ENCODE results near the gene DEF6. TPM values are rescaled to one million over a fixed set of nuclear protein-coding genes. Genes with fewer than 3 reads are reported as not detected.
A peak's percentile ranks its signal among the peaks of the same experiment; 100 is the strongest.

Gene DEF6
- total RNA-seq, 1 donor from 2014 or later, result 5.9 TPM

DNA sequence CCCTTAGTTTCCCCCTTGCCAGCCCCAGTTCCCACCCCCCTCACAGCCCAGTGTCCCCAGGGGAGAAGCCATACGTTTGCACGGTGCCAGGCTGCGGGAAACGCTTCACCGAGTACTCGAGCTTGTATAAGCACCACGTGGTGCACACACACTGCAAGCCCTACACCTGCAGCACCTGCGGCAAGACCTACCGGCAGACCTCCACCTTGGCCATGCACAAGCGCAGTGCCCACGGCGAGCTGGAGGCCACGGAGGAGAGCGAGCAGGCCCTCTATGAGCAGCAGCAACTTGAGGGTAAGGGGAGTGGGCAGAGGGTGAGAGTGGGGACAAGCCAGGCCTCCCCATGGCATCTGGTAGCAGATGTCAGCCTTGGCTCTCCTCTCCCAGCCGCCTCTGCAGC lies 5.1 kb upstream of the DEF6 start:
- TF ChIP-seq, protein P1, sequence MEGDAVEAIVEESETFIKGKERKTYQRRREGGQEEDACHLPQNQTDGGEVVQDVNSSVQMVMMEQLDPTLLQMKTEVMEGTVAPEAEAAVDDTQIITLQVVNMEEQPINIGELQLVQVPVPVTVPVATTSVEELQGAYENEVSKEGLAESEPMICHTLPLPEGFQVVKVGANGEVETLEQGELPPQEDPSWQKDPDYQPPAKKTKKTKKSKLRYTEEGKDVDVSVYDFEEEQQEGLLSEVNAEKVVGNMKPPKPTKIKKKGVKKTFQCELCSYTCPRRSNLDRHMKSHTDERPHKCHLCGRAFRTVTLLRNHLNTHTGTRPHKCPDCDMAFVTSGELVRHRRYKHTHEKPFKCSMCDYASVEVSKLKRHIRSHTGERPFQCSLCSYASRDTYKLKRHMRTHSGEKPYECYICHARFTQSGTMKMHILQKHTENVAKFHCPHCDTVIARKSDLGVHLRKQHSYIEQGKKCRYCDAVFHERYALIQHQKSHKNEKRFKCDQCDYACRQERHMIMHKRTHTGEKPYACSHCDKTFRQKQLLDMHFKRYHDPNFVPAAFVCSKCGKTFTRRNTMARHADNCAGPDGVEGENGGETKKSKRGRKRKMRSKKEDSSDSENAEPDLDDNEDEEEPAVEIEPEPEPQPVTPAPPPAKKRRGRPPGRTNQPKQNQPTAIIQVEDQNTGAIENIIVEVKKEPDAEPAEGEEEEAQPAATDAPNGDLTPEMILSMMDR (IDR thresholded peaks at IDR 0.05; ENCODE audit: unreplicated experiment), result no peak
- Mint-ChIP-seq H3K4me1 (ENCODE audit: low read depth) (peaks cover 2% of the 10 kb centered on the region), H3K9me3 (ENCODE audit: low read depth) (no peaks in the 10 kb centered on the region), H3K36me3 (ENCODE audit: insufficient read depth) (peaks cover 11% of the 10 kb centered on the region), H3K27me3 (no peaks in the 10 kb centered on the region), H3K4me3 (ENCODE audit: low read depth) (no peak overlapping the region), H3K27ac (no peak overlapping the region)
- no peak for DNase-seq (ENCODE audit: low spot score, unreplicated experiment)

DNA sequence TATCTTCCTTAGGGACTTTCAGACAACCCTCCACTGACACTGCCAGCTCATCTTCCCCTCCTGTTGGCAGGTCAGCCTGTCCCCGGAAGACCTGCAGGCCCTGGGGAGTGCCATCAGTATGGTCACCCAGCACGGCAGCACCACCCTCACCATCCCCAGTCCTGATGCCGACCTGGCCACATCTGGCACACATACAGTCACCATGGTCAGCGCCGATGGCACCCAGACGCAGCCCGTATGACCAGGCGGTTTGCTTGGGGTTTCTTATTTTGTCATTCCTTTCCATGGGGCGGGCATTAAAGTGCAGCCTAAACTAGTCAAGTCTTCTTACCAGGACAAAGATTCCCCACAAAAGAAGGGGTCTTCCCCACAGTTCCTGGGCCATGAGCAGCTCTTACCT lies 3.9 kb upstream of the DEF6 start:
- DNase-seq (ENCODE audit: low spot score, unreplicated experiment), result no peak
- Mint-ChIP-seq H3K27ac (peak overlapping the region; percentile 15), H3K4me1 (ENCODE audit: low read depth) (peaks cover 2% of the 10 kb centered on the region), H3K27me3 (no peaks in the 10 kb centered on the region), H3K9me3 (ENCODE audit: low read depth) (no peaks in the 10 kb centered on the region), H3K4me3 (ENCODE audit: low read depth) (no peak overlapping the region), H3K36me3 (ENCODE audit: insufficient read depth) (peaks cover 11% of the 10 kb centered on the region)
- TF ChIP-seq, protein P1 (IDR thresholded peaks at IDR 0.05; ENCODE audit: unreplicated experiment), result no peak

DNA sequence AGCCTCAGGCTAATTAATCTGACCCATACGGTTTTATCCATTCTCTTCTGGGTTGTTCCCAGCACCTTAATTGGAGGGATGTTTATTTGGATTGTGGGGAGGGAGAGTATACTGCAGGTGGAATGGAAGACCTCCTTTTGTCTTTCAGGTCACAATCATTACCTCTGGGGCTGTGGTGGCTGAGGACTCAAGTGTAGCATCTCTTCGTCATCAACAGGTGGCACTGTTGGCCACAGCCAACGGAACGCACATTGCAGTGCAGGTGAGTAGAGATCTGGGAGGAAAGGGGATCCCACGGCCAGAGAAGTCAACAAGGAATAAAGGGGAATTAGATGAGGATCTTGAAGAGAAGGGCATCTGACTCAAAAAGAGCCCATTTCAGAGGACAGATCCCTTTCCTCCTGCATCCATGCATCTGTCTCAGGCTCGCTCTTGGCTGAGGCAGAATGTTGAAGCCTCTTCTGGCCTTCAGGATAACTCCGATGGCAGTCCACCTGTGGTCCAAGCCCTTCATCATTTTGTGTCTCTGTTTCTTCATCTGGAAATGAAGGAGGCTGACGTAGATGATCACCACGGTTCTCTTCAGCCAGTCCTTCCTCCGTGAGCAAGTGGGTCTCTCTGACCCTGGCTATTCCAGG lies 3.2 kb upstream of the DEF6 start:
- H3K4me1 Mint-ChIP-seq (ENCODE audit: low read depth), result peaks cover 2% of the 10 kb centered on the region
- TF ChIP-seq, protein P1 (IDR thresholded peaks at IDR 0.05; ENCODE audit: unreplicated experiment), result peak; percentile 82
- peaks cover under 1% of the 10 kb centered on the region for H3K27me3 Mint-ChIP-seq
- H3K27ac Mint-ChIP-seq, result no peak overlapping the region
- H3K36me3 Mint-ChIP-seq (ENCODE audit: insufficient read depth), result peaks cover 11% of the 10 kb centered on the region
- H3K4me3 Mint-ChIP-seq (ENCODE audit: low read depth), result no peak overlapping the region
- peak; percentile 25 for DNase-seq (ENCODE audit: low spot score, unreplicated experiment)
- no peaks in the 10 kb centered on the region for H3K9me3 Mint-ChIP-seq (ENCODE audit: low read depth)

DNA sequence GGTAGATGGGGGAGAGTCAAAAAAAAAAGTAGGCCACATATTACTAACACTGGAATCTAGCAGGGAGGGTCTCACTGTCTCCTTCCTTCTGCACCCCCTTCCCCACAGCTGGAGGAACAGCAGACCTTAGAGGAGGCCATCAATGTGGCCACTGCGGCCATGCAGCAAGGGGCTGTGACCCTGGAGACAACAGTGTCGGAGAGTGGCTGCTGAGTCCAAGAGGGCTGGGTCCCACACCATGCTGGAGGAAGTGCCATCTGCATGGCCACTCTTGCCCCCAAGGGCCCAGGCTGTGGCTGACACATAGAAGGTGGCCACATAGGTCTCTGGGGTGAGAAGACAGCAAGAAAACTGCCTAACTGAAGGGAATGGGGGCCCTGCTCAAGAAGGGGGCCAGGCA lies 2.6 kb upstream of the DEF6 start:
- Mint-ChIP-seq H3K9me3 (ENCODE audit: low read depth) (no peaks in the 10 kb centered on the region), H3K4me3 (ENCODE audit: low read depth) (no peak overlapping the region), H3K36me3 (ENCODE audit: insufficient read depth) (peaks cover 11% of the 10 kb centered on the region), H3K27me3 (peaks cover 4% of the 10 kb centered on the region), H3K27ac (no peak overlapping the region), H3K4me1 (ENCODE audit: low read depth) (peaks cover 2% of the 10 kb centered on the region)
- no peak for DNase-seq (ENCODE audit: low spot score, unreplicated experiment)
- TF ChIP-seq, protein P1 (IDR thresholded peaks at IDR 0.05; ENCODE audit: unreplicated experiment), result no peak

DNA sequence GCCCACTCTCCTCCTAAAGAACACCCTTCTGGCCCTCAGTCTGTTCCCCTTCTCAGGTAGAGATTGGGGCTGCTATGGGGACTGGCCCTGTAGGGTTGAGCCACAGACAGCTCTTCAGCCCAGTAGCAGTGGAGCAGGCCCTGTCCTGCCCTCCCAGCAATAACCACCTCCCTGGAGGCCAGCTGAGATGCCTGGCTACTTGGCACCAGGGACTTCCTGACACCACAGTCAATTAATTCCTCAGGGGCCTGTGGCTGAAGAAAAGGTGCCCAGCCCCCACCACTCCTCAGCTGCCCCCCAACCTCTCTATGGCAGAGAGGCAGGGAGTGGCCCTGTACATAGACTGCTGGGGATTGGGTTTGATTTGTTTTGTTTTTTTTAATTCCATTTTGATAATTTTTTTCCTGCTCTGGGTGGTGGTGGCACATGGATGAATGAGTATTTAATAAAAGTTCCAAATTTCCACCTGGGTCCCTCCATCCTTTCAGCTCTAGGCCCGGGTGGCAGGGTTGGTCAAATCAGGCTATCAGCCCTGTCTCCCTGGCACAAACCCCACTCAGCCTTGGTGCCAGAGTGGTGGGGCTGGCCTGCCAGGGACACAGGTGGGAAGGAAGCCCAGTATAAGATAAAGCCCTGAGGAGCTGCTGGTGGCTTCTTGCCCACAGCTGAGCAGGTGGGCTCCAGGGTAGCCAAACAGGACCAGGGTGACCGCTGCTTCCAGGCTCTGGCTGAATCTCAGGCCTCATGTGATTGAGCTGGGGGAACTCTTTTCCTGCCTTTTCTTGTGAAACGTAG lies 1.9 kb upstream of the DEF6 start:
- TF ChIP-seq, protein P1 (IDR thresholded peaks at IDR 0.05; ENCODE audit: unreplicated experiment), result no peak
- Mint-ChIP-seq H3K27ac (no peak overlapping the region), H3K9me3 (ENCODE audit: low read depth) (no peaks in the 10 kb centered on the region), H3K36me3 (ENCODE audit: insufficient read depth) (peaks cover 11% of the 10 kb centered on the region), H3K4me1 (ENCODE audit: low read depth) (peaks cover 2% of the 10 kb centered on the region), H3K27me3 (peaks cover 4% of the 10 kb centered on the region), H3K4me3 (ENCODE audit: low read depth) (no peak overlapping the region)
- DNase-seq (ENCODE audit: low spot score, unreplicated experiment), result no peak

All from progenitor cell of endocrine pancreas (in vitro differentiated cells).